ENCODE data around the gene CPNE9. TPM values are rescaled to one million over a fixed set of nuclear protein-coding genes. Genes with fewer than 3 reads are reported as not detected.

The CPNE9 gene
- total RNA-seq, 2 donors from 2014 or later, result not detected

DNA sequence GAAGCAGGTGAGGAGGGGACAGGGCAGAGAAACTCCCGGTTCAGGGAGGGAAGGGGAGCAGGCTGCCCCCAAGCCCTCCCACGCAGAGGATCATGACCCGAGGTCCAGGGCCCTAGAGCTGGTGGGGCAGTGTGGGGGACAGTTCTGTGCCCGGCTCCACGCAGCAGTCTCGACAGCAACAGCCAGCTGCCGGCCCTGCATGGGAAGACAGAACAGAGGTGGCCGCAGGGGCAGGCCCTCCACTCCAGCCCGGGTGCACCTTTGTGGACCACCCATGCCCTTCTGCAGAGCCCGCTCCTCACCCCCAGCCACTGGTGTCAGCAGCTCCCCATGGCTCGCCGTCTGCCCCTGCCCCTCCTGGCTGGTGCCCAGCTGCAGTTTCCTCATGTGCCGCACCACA, 53.8 kb downstream of the CPNE9 start:
- Histone ChIP-seq H3K36me3 (peaks cover 68% of the 10 kb centered on the region), H3K4me3 (no peak overlapping the region), H3K27me3 (no peaks in the 10 kb centered on the region), H3K4me1 (peaks cover 0 to 10% of the 10 kb centered on the region in 2 donors), H3K9me3 (no peaks in the 10 kb centered on the region), H3K27ac (no peak overlapping the region)
- TF ChIP-seq, protein P1, sequence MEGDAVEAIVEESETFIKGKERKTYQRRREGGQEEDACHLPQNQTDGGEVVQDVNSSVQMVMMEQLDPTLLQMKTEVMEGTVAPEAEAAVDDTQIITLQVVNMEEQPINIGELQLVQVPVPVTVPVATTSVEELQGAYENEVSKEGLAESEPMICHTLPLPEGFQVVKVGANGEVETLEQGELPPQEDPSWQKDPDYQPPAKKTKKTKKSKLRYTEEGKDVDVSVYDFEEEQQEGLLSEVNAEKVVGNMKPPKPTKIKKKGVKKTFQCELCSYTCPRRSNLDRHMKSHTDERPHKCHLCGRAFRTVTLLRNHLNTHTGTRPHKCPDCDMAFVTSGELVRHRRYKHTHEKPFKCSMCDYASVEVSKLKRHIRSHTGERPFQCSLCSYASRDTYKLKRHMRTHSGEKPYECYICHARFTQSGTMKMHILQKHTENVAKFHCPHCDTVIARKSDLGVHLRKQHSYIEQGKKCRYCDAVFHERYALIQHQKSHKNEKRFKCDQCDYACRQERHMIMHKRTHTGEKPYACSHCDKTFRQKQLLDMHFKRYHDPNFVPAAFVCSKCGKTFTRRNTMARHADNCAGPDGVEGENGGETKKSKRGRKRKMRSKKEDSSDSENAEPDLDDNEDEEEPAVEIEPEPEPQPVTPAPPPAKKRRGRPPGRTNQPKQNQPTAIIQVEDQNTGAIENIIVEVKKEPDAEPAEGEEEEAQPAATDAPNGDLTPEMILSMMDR (IDR thresholded peaks at IDR 0.05), result no peak
- no peak for DNase-seq (ENCODE audit: low spot score)

DNA sequence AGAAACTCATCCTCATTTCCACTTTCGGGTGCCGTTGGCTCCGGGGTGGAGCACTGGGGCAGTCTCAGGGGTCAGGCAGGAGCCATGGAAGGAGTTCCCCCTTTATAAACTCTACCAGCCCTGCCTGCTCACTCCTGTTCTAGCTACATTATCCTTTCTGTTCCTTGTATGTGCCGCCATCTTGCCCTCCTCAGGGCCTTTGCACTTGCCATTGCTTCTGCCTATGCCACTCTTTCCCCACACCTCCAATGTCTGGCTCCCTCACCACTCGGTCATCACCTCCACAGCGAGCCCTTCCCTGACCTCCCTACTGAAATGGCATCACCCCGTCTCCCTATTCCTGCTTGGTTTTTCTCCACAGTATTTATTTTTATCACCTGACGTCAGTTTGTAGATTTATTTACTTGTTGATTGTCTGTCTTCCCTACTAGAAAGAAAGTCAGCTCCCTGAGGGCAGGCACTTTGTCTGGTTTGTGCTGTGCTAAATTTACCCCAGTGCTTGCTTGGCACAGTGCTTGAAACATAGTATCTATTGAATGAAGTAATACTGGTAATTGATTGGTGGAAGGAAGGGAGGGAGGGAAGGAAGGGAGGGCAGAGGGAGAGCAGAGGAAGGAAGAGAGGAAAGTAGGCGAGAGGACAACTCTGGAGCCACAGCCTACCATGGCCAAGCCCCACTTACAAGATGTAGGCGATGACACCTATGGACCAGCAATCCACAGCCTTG, 57.3 kb downstream of the CPNE9 start:
- H3K36me3 ChIP-seq, result peaks cover 59% of the 10 kb centered on the region
- H3K4me3 ChIP-seq, result no peak overlapping the region
- no peaks in the 10 kb centered on the region for H3K9me3 ChIP-seq
- no peak for DNase-seq (ENCODE audit: low spot score)
- H3K27ac ChIP-seq, result no peak overlapping the region
- no peaks in the 10 kb centered on the region for H3K27me3 ChIP-seq
- TF ChIP-seq, protein P1 (IDR thresholded peaks at IDR 0.05), result no peak
- no peaks in the 10 kb centered on the region for H3K4me1 ChIP-seq

DNA sequence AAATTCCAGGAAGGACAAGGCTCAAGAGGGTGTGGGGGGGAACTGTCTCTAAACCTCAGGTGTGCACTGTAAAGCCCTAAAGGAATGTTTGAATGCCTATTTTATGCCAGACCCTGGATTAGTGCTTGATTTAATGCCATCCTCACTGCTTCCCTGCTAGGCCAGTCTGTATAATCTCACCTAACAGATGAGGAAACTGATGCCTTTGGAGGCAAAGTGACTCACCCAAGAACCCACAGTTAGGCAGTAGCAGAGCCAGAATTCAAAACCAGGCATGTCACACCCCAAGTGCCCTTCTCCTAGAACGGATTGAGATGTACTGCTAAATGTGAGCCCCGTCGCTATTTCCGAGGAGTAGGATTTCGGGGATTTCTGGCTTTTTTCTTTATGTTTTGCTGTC, 58.3 kb downstream of the CPNE9 start:
- H3K9me3 ChIP-seq, result no peaks in the 10 kb centered on the region
- H3K36me3 ChIP-seq, result peaks cover 51% of the 10 kb centered on the region
- TF ChIP-seq, protein P1 (IDR thresholded peaks at IDR 0.05), result no peak
- H3K27ac ChIP-seq, result no peak overlapping the region
- H3K4me1 ChIP-seq, result peaks cover 0 to 5% of the 10 kb centered on the region in 2 donors
- H3K4me3 ChIP-seq, result no peak overlapping the region
- H3K27me3 ChIP-seq, result no peaks in the 10 kb centered on the region
- no peak for DNase-seq (ENCODE audit: low spot score)

DNA sequence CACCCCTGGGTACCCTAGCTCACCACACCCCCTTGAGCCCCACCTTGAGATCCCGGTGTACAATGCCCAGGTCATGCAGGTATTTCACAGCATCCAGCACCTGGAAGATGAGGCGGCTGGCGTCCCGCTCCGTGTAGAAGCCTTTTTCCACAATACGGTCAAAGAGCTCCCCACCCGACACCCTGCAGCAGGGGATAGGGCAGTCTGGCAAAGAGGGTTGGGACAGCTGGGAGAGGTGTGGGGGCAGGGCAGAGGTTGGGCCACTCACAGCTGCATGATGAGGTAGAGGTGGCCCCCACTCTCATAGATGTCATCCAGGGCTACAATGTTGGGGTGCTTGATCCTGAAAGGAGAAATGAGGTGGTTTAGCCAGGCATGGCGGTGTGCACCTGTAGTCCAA, 59.2 kb downstream of the CPNE9 start:
- TF ChIP-seq, protein P1 (IDR thresholded peaks at IDR 0.05), result no peak
- DNase-seq (ENCODE audit: low spot score), result no peak
- Histone ChIP-seq H3K4me1 (peaks cover 0 to 15% of the 10 kb centered on the region in 2 donors), H3K27me3 (no peaks in the 10 kb centered on the region), H3K9me3 (no peaks in the 10 kb centered on the region), H3K27ac (no peak overlapping the region), H3K36me3 (peaks cover 41% of the 10 kb centered on the region), H3K4me3 (no peak overlapping the region)

DNA sequence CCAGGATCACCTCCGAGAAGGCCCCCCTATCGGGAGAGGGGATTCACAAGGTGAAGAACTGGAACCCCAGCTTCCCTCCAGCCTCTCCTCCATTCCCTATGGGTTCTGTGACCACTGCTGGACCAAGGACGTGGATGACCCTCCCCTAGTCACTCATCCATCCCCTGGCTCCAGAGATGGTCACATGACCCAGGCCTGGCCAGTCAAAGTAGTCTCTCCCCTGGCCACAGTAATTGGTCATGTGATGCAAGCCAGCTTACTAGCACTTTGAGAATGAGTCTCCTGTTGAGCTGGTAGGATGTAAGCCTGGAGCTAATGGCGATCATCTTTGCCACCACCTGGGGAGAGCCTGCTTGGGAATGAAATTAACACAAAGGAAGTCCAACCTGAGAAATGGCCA, 62.2 kb downstream of the CPNE9 start:
- TF ChIP-seq, protein P1 (IDR thresholded peaks at IDR 0.05), result no peak
- Histone ChIP-seq H3K4me1 (peaks cover 0 to 42% of the 10 kb centered on the region in 2 donors), H3K9me3 (no peaks in the 10 kb centered on the region), H3K27me3 (no peaks in the 10 kb centered on the region), H3K36me3 (peaks cover 13% of the 10 kb centered on the region), H3K4me3 (no peak overlapping the region), H3K27ac (no peak overlapping the region)
- DNase-seq (ENCODE audit: low spot score), result no peak

DNA sequence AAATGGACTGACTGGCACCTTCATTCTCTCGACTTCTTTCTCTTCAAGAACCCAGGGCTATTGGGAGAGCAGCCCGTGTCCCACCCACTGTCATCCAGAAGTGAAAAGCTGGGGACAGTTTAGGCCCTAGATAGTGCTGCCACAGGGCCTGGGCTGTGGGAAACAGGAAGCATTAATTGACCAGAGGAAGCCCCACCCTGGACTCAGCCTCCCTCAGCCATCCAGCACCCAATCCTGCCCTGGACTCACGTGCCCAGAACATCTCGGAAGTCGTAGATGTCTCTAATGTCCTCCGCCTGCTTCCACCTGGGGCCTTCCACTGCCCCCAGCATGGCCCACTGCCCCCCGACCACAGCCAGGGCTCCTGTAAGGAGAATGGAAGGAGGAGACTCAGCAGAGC, 63.8 kb downstream of the CPNE9 start:
- no peaks in the 10 kb centered on the region for H3K9me3 ChIP-seq
- H3K27me3 ChIP-seq, result no peaks in the 10 kb centered on the region
- peaks cover 6% of the 10 kb centered on the region for H3K36me3 ChIP-seq
- peak; percentile 62 for DNase-seq (ENCODE audit: low spot score)
- H3K27ac ChIP-seq, result peak overlapping the region; percentile 13 to 49
- peaks cover 0 to 42% of the 10 kb centered on the region in 2 donors for H3K4me1 ChIP-seq
- no peak overlapping the region for H3K4me3 ChIP-seq
- TF ChIP-seq, protein P1 (IDR thresholded peaks at IDR 0.05), result no peak
